ENCODE measurements around the gene SRBD1. TPM values are rescaled to one million over a fixed set of nuclear protein-coding genes. Genes with fewer than 3 reads are reported as not detected.

SRBD1 gene
- total and polyA plus RNA-seq, 4 donors, result 4.0 to 22.2 (median 10.0) TPM

- no peak for DNase-seq (ENCODE audit: low spot score)
- H3K4me3 ChIP-seq (ENCODE audit: low read depth in 1 of 3, low read length in 3 of 3), result no peak overlapping the region
- H3K27ac ChIP-seq (ENCODE audit: low read depth in 1 of 2, low read length in 2 of 2), result no peak overlapping the region
- no peaks in the 10 kb centered on the region for H3K9me3 ChIP-seq (ENCODE audit: control insufficient read depth in 4 of 4, low read length in 3 of 4)
- 87% methylated on average over 2 of the region's 2 CpGs for WGBS
- TF ChIP-seq NR2F2 (IDR thresholded peaks at IDR 0.05) (no peak), TAF1 (conservative IDR thresholded peaks at IDR 0.05) (no peak), CTCF (IDR thresholded peaks at IDR 0.05; ENCODE audit: low read depth, low read length, missing input control) (no peak), GABPA (IDR thresholded peaks at IDR 0.05 in 1 of 2, conservative IDR thresholded peaks at IDR 0.05 in 1 of 2) (no peak), RXRA (IDR thresholded peaks at IDR 0.05) (no peak), ATF3 (IDR thresholded peaks at IDR 0.05) (no peak), MAX (IDR thresholded peaks at IDR 0.05) (no peak), HNF4G (IDR thresholded peaks at IDR 0.05) (no peak), REST (IDR thresholded peaks at IDR 0.05) (no peak), RAD21 (IDR thresholded peaks at IDR 0.05) (no peak), SP1 (IDR thresholded peaks at IDR 0.05) (no peak), HNF4A (conservative IDR thresholded peaks at IDR 0.05) (no peak)
- H3K4me1 ChIP-seq (ENCODE audit: control insufficient read depth in 4 of 4, insufficient read depth in 4 of 4, low read length in 3 of 4), result peaks cover 0 to 8% (median 0%) of the 10 kb centered on the region in 4 donors
- H3K9ac ChIP-seq (ENCODE audit: low read depth in 1 of 2, low read length in 2 of 2), result no peak overlapping the region
- H3K27me3 ChIP-seq (ENCODE audit: control insufficient read depth in 4 of 4, insufficient read depth in 4 of 4, low read length in 3 of 4), result no peaks in the 10 kb centered on the region
- H3K36me3 ChIP-seq (ENCODE audit: control insufficient read depth in 4 of 4, insufficient read depth in 3 of 4, low read depth in 1 of 4, low read length in 3 of 4), result no peaks in the 10 kb centered on the region
These were observed 204.4 kb downstream of the SRBD1 start for GRCh38 chr2:45406621-45407020.

- Histone ChIP-seq H3K27ac (ENCODE audit: low read depth in 1 of 2, low read length in 2 of 2) (no peak overlapping the region), H3K36me3 (ENCODE audit: control insufficient read depth in 4 of 4, insufficient read depth in 3 of 4, low read depth in 1 of 4, low read length in 3 of 4) (no peaks in the 10 kb centered on the region), H3K27me3 (ENCODE audit: control insufficient read depth in 4 of 4, insufficient read depth in 4 of 4, low read length in 3 of 4) (no peaks in the 10 kb centered on the region), H3K9ac (ENCODE audit: low read depth in 1 of 2, low read length in 2 of 2) (no peak overlapping the region), H3K4me3 (ENCODE audit: low read depth in 1 of 3, low read length in 3 of 3) (no peak overlapping the region), H3K9me3 (ENCODE audit: control insufficient read depth in 4 of 4, low read length in 3 of 4) (no peaks in the 10 kb centered on the region), H3K4me1 (ENCODE audit: control insufficient read depth in 4 of 4, insufficient read depth in 4 of 4, low read length in 3 of 4) (no peaks in the 10 kb centered on the region)
- no peak for DNase-seq (ENCODE audit: low spot score)
- 85% methylated on average over 3 of the region's 3 CpGs for WGBS
- TF ChIP-seq CTCF (IDR thresholded peaks at IDR 0.05; ENCODE audit: low read depth, low read length, missing input control), result no peak
- no peak for TF ChIP-seq RXRA (IDR thresholded peaks at IDR 0.05)
- TF ChIP-seq JUND (IDR thresholded peaks at IDR 0.05), result no peak
- TF ChIP-seq MAX (IDR thresholded peaks at IDR 0.05), result no peak
- TF ChIP-seq FOXA2 (IDR thresholded peaks at IDR 0.05), result no peak
- no peak for TF ChIP-seq RAD21 (IDR thresholded peaks at IDR 0.05)
- no peak for TF ChIP-seq TAF1 (conservative IDR thresholded peaks at IDR 0.05)
- TF ChIP-seq FOXA1 (IDR thresholded peaks at IDR 0.05), result no peak
- TF ChIP-seq ATF3 (IDR thresholded peaks at IDR 0.05), result no peak
- no peak for TF ChIP-seq ZBTB33 (IDR thresholded peaks at IDR 0.05)
- no peak for TF ChIP-seq YY1 (IDR thresholded peaks at IDR 0.05)
- TF ChIP-seq EGR1 (IDR thresholded peaks at IDR 0.05; ENCODE audit: low read depth in 2 of 2), result no peak
These were observed 206.2 kb downstream of the SRBD1 start for GRCh38 chr2:45404807-45405297.
